Thymus (tissue), 11 donors: Measurements from ENCODE around the gene SCAMP4. TPM values are rescaled to one million over a fixed set of nuclear protein-coding genes. Genes with fewer than 3 reads are reported as not detected.
"Not testable (repeated sequence)": the region's sequence is repeated elsewhere in the genome, so short reads cannot be mapped to it uniquely, and the experiment has no call there.

ENCODE experiments used
- DNase-seq, 9 donors: peaks; one replicate each; pipeline ENCODE4 v3.0.0-alpha.2; 2013; ENCODE audit warnings: low spot score in 9 of 9, low read depth in 6 of 9, missing footprints in 1 of 9
- H3K27ac ChIP-seq, 2 donors: one replicate each; pipeline ENCODE4 v1.5.1; 2013; ENCODE audit warnings: control low read depth in 1 of 2, low read depth in 1 of 2, low read length in 1 of 2, mild to moderate bottlenecking in 1 of 2, moderate library complexity in 1 of 2
- H3K27me3 ChIP-seq, 2 donors: one replicate each; pipeline ENCODE4 v1.5.1; 2013; ENCODE audit warnings: low read length in 1 of 2; ENCODE audit not compliant: control insufficient read depth in 2 of 2, insufficient read depth in 1 of 2
- H3K36me3 ChIP-seq, 2 donors: one replicate each; pipeline ENCODE4 v1.5.1; 2013; ENCODE audit warnings: low read length in 1 of 2, mild to moderate bottlenecking in 1 of 2, moderate library complexity in 1 of 2; ENCODE audit not compliant: control insufficient read depth in 2 of 2, insufficient read depth in 2 of 2
- H3K4me1 ChIP-seq, 2 donors: one replicate each; pipeline ENCODE4 v1.5.1; 2013; ENCODE audit warnings: low read length in 2 of 2; ENCODE audit not compliant: control insufficient read depth in 2 of 2, insufficient read depth in 2 of 2
- H3K4me3 ChIP-seq, 2 donors: one replicate each; pipeline ENCODE4 v1.5.1; 2013; ENCODE audit warnings: low read length in 2 of 2, control low read depth in 1 of 2, mild to moderate bottlenecking in 1 of 2
- H3K9me3 ChIP-seq, 2 donors: one replicate each; pipeline ENCODE4 v1.5.1; 2013; ENCODE audit warnings: low read length in 1 of 2, mild to moderate bottlenecking in 1 of 2; ENCODE audit not compliant: control insufficient read depth in 2 of 2, insufficient read depth in 1 of 2
- WGBS: extraction: QIAGEN DNeasy Blood & Tissue Kit; methylation state at CpG from one replicate; pipeline ENCODE4 v1.1.7; 2013; 5-methylcytosine and 5-hydroxymethylcytosine counted together
- polyA plus RNA-seq: library from polyadenylated mRNA; stranded (reverse); fragments of 200-250 nt; gene quantifications from one replicate; pipeline ENCODE4 v1.2.3, GENCODE V29; 2013
- total RNA-seq: library from RNA; stranded (reverse); fragments of 120-200 nt; gene quantifications from one replicate; pipeline ENCODE4 v1.2.4, GENCODE V29; 2013
- donor health status: healthy.

Gene SCAMP4
- total and polyA plus RNA-seq, 2 donors = 9.2 to 21.9 TPM

DNA sequence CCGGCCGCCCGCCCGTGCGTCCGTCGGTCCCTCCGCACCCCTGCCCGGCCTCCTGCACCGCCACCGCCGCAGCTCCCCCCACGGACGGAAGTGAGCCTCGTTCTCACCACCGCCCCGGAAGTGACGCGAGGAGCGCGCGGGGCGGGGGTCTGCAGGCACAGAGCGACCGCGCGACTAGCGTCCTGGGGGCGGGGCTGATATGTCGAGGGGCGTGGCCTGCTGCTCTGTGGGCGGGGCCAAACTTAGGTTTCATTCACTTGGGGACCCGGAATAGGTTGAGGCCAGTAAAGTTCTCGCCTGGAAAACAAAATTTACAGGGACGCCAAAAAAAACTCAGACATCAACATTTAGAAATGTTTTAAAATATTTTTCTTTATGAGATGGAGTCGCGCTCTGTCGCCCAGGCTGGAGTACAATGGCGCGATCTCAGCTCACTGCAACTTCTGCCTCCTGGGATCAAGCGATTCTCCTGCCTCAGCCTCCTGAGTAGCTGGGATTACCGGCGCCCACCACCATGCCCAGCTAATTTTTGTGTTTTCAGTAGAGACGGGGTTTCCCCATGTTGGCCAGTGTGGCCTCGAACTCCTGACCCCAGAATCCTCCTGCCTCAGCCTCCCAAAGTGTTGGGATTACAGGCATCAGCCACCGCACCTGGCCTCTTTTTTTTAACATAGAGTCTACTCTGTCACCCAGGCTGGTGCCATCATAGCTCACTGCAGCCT, 19.6 kb upstream of the SCAMP4 start, which contains the start of gene ABHD17A:
TSS of gene ABHD17A (minus strand) at position 99 of the 722 bp plus-strand sequence. CDS start 3,930 bp downstream, outside the sequence.
- H3K36me3 ChIP-seq, H3K9me3 ChIP-seq, H3K27me3 ChIP-seq: not testable (repeated sequence)
- peaks cover 21 to 47% of the 10 kb centered on the region in 2 donors for H3K4me1 ChIP-seq
- peak within 1 kb of the TSS; percentile 84 to 92 for H3K27ac ChIP-seq
- peak in 7 of 9 donors; percentile 85 to 96 (median 92) for DNase-seq
- peak within 1 kb of the TSS; percentile 89 to 98 for H3K4me3 ChIP-seq
- WGBS = 21% methylated on average over 46 of the region's 46 CpGs

DNA sequence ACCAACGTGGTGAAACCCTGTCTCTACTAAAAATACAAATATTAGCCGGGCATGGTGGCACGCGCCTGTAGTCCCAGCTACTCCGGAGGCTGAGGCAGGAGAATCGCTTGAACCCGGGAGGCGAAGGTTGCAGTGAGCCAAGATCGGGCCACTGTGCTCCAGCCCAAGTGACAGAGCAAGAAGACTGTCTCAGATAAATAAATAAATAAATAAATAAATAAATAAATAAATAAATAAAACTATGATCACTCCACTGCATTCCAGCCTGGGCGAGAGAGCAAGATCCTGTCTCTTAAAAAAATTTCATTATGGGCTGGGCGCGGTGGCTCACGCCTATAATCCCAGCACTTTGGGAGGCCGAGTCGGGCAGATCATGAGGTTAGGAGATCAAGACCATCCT, 18.8 kb upstream of the SCAMP4 start:
- H3K27me3 ChIP-seq, H3K9me3 ChIP-seq, H3K36me3 ChIP-seq, H3K27ac ChIP-seq, H3K4me3 ChIP-seq, DNase-seq: not testable (repeated sequence)
- WGBS = 97% methylated on average over 15 of the region's 15 CpGs
- peaks cover 21 to 47% of the 10 kb centered on the region in 2 donors for H3K4me1 ChIP-seq

DNA sequence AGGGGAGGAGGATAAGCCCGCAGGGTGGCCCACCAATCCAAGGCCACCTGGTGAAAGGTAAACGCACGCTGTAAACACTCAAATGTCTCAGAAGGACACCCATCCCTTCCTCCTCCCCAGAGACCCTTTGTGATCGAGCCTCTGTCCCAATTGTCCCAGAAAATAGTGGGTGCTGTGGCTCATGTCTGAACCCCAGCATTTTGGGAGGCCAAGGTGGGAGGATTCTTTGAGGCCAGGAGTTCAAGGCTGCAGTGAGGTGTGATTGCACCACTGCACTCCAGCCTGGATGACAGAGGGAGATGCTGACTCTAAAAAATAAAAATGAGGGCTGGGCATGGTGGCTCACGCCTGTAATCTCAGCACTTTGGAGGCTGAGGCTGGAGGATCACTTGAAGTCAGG, 16.8 kb upstream of the SCAMP4 start:
- WGBS = 97% methylated on average over 5 of the region's 5 CpGs
- H3K27ac ChIP-seq = no peak overlapping the region
- no peaks in the 10 kb centered on the region for H3K27me3 ChIP-seq
- no peak overlapping the region for H3K4me3 ChIP-seq
- H3K9me3 ChIP-seq = peaks cover 0 to 6% of the 10 kb centered on the region in 2 donors
- no peak for DNase-seq
- H3K36me3 ChIP-seq = no peaks in the 10 kb centered on the region
- peaks cover 9 to 29% of the 10 kb centered on the region in 2 donors for H3K4me1 ChIP-seq

DNA sequence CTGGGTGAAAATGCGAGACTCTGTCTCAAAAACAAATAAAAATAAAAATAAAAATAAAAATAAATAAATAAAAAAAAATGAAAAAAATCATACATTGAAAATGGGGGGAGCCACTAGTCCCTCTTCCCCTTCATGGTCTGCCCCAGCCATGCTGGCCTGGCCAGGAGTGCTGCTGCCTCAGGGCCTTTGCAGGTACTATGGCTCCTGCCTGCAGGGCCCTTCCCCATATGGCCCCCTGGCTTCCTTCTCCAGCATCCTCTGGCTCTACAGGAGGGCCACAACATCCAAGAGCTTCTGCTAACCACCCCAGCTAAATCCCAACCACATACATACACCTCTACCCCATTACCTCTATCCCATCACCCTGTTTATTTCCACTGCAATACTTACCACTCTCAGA, 15.3 kb upstream of the SCAMP4 start:
- WGBS = 96% methylated on average over 1 of the region's 1 CpG
- no peak for DNase-seq
- H3K27ac ChIP-seq = no peak overlapping the region

DNA sequence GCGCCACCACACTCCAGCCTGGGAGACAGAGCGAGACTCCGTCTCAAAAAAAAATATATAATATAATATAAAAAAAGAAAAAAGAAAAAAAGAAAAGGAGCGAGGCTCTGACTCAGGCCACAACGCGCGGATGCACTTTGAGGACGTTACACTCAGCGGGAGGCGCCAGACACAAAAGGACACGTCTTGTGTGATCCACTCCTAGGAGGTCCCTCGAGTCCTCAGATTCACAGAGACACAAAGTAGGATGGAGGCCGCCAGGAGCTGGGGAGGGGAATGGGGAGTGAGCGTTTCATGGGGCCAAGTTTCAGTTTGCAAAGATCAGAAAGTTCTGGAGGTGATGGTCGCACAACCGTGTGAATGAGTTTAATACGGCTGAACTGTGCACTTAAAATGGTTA, 11.4 kb upstream of the SCAMP4 start:
- DNase-seq = no peak
- no peak overlapping the region for H3K4me3 ChIP-seq
- H3K9me3 ChIP-seq = peaks cover 0 to 6% of the 10 kb centered on the region in 2 donors
- H3K27ac ChIP-seq = no peak overlapping the region
- H3K36me3 ChIP-seq = no peaks in the 10 kb centered on the region
- no peaks in the 10 kb centered on the region for H3K27me3 ChIP-seq
- H3K4me1 ChIP-seq = peaks cover 19 to 39% of the 10 kb centered on the region in 2 donors
- 96% methylated on average over 17 of the region's 17 CpGs for WGBS

More for the DNA sequence above, 15.3 kb upstream of the SCAMP4 start:
- no peaks in the 10 kb centered on the region for H3K36me3 ChIP-seq
- H3K4me1 ChIP-seq = peaks cover 0 to 20% of the 10 kb centered on the region in 2 donors
- peaks cover 0 to 6% of the 10 kb centered on the region in 2 donors for H3K9me3 ChIP-seq
- H3K4me3 ChIP-seq = no peak overlapping the region
- no peaks in the 10 kb centered on the region for H3K27me3 ChIP-seq

DNA sequence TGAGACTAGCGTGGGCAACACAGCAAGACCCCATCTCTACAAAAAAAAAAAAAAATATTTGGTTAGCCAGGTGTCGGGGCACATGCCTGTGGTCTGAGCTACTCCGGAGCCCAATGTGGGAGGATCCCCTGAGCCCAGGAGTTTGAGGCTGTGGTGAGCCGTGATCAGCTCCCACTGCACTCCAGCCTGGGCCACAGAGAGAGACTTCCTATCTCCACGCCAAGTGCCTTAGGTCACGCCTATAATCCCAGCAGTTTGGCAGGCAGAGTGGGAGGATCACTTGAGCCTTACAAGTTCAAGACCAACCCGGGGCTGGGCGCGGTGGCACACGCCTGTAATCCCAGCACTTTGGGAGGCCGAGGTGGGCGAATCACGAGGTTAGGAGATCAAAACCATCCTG, 8.7 kb upstream of the SCAMP4 start:
- H3K27ac ChIP-seq = peak overlapping the region in 1 of 2 donors; percentile 42
- no peaks in the 10 kb centered on the region for H3K36me3 ChIP-seq
- peaks cover 0 to 6% of the 10 kb centered on the region in 2 donors for H3K9me3 ChIP-seq
- 56% methylated on average over 13 of the region's 13 CpGs for WGBS
- no peak overlapping the region for H3K4me3 ChIP-seq
- no peak for DNase-seq
- H3K4me1 ChIP-seq = peaks cover 19 to 39% of the 10 kb centered on the region in 2 donors
- H3K27me3 ChIP-seq = no peaks in the 10 kb centered on the region

DNA sequence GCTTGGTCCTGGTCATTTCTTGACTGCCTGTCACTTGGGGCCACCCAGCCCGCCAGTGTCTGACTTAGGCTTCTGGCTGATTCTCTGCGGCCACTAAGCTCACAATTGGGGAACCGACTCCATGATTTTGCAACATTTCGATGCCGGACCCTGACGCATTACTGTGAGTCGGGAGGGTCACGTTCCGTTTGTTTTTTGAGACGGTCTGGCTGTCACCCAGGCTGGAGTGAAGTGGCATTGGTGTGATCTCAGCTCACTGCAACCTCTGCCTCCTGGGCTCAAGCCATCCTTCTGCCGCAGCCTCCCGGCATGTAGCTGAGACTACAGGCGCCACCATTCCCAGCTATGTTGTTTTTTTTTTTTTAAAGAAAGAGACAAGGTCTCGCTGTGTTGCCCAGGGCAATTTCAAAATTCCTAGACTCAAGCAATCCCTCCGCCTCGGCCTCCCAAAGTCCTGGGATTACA, 3.2 kb upstream of the SCAMP4 start:
- Histone ChIP-seq H3K27ac (peak overlapping the region; percentile 5 to 69), H3K27me3 (no peaks in the 10 kb centered on the region), H3K4me3 (no peak overlapping the region), H3K36me3 (no peaks in the 10 kb centered on the region), H3K4me1 (peaks cover 15 to 38% of the 10 kb centered on the region in 2 donors), H3K9me3 (peaks cover 0 to 9% of the 10 kb centered on the region in 2 donors)
- WGBS = 95% methylated on average over 16 of the region's 16 CpGs
- no peak for DNase-seq

DNA sequence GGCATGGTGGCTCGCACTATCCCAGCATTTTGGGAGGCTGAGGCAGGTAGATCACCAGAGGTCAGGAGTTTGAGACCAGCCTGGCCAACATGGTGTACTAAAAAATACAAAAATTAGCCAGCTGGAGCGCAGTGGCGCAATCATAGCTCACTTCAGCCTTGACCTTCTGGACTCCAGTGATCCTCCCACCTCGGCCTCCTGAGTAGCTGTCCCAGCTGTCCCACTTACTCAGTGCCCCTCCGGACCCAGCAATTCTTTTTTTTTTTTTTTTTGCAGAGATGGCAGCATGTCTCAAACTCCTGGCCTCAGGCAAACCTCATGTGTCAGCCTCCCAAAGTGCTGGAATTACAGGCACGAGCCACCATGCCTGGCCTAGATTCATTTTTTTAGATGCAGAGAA, 2.3 kb upstream of the SCAMP4 start:
- Histone ChIP-seq H3K36me3 (no peaks in the 10 kb centered on the region), H3K9me3 (peaks cover 0 to 4% of the 10 kb centered on the region in 2 donors), H3K4me1 (peaks cover 13 to 37% of the 10 kb centered on the region in 2 donors), H3K4me3 (no peak overlapping the region), H3K27ac (no peak overlapping the region), H3K27me3 (no peaks in the 10 kb centered on the region)
- no peak for DNase-seq
- WGBS = 88% methylated on average over 6 of the region's 6 CpGs

DNA sequence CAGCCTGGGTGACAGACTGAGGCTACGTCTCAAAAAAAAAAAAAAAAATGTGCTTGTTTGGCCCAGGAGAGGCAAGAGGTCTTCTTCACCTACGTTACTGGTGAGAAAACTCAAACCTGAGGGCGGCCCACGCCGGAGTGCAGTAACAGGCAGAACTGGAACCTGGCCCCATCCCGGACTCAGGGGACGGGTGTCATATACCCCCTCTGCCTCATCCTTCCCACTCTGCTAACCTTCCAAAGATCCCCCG, 414 bp upstream of the SCAMP4 start:
- WGBS = 45% methylated on average over 8 of the region's 8 CpGs
- peak overlapping the region in 1 of 2 donors; percentile 87 for H3K4me3 ChIP-seq
- peaks cover 0 to 10% of the 10 kb centered on the region in 2 donors for H3K9me3 ChIP-seq
- DNase-seq = no peak
- H3K27me3 ChIP-seq = no peaks in the 10 kb centered on the region
- peak overlapping the region; percentile 89 to 92 for H3K27ac ChIP-seq
- H3K4me1 ChIP-seq = peaks cover 20 to 51% of the 10 kb centered on the region in 2 donors
- H3K36me3 ChIP-seq = no peaks in the 10 kb centered on the region
